SK-MEL-5 (cell line): ENCODE measurements around the gene MIPOL1. TPM values are rescaled to one million over a fixed set of nuclear protein-coding genes. Genes with fewer than 3 reads are reported as not detected.
"Not testable (repeated sequence)": the region's sequence is repeated elsewhere in the genome, so short reads cannot be mapped to it uniquely, and the experiment has no call there.

Source experiments
- DNase-seq: peaks from one replicate; pipeline ENCODE4 v3.0.0-alpha.2; 2016; ENCODE audit warnings: low read depth, low spot score
- in situ Hi-C: cut with HindIII; loops from 2 replicates; pipeline ENCODE4 v1.10.0; 2016; ENCODE audit warnings: low sequenced_read_pairs, high pct_unique_total_duplicates, low pct_unique_long_range_greater_than_20kb
- total RNA-seq: library from RNA; depleted of rRNA; stranded (reverse); fragments of >200 nt; shearing (Covaris generic); gene quantifications from 2 replicates; pipeline ENCODE4 v1.2.3, GENCODE V29; 2014

The MIPOL1 gene
- total RNA-seq, 1 experiment from 2014 or later, result 3.7 TPM

DNA sequence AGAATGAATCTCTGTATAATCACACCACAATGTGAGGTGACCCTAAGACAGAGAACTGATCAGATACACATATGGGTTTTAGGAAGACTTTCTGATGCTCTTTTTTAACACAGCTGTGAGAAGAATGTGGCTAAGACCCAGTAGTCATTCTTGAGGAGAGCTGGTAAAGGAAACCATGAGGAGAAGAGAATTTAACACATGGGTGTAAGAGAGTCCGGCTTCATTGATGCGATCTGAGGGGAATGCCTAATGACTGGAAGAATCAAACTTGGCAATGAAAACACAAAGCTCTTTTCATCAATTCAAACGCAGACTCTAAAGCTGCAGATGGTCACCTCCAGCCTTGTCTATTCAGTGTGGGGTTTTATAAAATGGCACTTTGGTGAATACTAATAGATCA, 318.0 kb downstream of the MIPOL1 start:
- no peak for DNase-seq
- in situ Hi-C loops, result no loop called here

DNA sequence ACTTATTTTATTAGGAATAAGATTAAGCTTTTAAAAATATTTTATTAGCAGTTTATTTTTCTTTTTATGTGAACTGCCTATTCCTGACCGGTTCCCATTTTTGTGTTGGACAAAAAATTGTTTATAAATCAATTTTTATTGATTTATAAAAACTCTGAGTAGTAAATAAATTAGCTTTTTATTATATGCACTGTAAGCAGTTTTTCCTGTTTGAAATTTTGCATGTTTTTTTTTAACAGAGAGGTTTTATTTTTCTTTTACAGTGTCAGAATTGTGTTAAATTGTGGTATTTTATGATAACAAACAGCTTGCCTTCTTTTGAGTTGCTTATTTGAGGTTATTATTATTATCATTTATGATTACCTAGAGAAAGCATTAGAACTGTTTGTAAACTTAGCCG, 329.3 kb downstream of the MIPOL1 start:
- DNase-seq, result no peak
- in situ Hi-C loops, result no loop called here

DNA sequence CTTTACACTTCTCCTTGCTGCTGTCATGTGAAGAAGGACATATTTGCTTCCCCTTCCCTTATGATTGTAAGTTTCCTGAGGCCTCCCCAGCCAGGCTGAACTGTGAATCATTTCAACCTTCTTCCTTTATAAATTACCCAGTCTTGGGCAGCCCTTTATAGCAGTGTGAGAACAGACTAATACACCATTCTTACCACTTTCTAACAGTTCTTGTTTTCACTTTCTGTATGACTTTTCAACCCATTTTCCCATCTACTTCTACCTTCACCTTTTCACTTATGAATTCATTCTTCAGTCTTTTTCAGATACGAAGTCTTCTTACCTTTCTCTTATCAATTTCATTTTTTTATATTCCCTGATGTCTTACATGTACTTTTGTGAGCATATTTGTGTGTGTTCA, 342.3 kb downstream of the MIPOL1 start:
- DNase-seq, result no peak
- in situ Hi-C loops, result no loop called here

DNA sequence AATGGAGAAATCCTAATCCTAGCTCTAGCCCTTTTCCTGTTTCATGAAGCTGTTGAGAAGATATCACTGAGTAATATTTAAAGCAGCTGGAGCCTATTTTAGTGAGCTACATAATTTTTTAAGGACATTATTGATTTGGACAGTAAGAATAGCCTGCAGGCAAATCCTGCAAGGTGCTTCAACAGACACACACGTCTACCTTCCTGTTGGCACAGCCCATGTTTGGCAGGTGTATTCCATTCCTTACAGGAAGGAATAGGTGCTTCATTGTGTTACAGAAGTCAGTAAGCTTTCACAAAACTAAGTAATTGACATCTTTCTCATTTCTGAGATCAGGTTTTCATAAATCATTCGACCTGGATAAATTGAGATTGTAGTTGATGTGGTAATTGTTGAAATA, 346.7 kb downstream of the MIPOL1 start:
- in situ Hi-C loops, result no loop called here

DNA sequence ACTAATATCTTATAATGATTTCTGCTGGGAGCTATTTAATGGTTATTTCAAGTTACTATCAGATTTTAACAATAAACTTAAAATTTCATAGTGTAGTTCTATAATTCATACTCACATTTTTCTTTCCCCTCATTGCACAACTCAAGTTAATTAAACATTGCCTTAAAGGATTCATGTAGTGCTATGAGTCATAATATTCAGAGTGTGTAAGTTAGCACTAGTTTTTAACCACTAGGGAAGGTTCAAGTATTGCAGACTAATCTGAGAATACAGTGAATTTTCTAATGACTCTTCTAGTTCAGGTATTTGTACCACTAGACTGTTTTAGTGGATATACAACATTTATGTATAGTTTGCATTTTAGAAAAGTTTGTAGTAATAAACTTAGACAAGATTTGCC, 347.4 kb downstream of the MIPOL1 start:
- in situ Hi-C loops, result no loop called here
- no peak for DNase-seq

More for the DNA sequence above, 346.7 kb downstream of the MIPOL1 start:
- no peak for DNase-seq

DNA sequence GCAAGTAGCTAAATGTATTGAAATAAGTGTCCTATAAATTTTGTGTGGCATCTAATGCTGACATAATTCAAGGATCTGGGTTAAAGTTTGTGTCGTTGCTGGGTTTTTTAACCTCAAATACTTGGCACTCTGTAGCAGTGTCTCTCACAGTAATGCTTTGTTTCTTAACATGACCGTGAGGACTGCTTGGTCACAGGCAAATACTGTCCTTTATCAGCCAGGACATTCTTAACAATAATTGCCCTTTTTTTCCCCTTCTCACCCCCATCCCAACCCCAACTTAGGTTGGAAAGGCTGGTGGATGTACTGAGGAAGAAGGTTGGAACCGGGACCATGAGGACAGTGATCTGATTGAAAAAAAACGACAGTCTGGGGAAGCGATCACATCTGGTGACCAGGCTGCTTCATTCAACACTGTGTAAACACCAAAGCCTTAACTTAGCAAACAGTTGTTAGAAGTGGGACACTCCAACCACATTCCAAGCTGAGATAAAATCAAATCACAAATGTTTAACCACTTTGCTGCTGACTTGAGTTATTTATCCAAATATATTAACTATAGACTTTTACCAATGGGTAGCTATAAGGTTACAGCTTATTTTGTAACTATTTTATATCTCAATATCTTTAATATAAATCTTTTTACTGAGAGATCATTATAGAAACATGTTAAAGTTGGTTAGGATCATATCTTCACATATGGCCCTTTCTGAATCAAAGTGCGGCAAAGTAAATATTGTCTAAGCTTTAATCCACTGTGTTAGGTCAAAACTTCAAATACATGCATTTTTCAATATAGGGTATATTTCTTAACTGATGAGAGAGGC, 349.1 kb downstream of the MIPOL1 start:
- no peak for DNase-seq
- in situ Hi-C loops, result no loop called here

DNA sequence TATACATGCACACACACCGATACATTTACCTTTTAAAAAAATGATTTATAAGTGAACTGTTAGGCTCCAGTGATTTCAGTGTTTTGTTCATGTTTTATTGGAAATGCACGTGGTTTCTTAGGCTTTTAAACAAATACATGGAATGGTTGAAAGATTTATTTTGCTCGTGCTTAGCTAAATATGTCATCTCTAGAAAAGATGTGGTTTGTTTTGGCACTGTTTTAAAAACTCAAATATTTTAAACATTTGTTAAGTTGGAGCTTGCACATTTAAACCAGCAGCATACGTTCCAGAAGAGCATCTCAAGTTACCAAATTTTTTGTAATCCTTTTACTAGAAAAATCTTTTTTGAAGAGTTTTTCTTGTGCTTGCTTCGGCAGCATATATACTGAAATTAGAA, 352.8 kb downstream of the MIPOL1 start:
- DNase-seq, result no peak
- in situ Hi-C loops, result no loop called here

DNA sequence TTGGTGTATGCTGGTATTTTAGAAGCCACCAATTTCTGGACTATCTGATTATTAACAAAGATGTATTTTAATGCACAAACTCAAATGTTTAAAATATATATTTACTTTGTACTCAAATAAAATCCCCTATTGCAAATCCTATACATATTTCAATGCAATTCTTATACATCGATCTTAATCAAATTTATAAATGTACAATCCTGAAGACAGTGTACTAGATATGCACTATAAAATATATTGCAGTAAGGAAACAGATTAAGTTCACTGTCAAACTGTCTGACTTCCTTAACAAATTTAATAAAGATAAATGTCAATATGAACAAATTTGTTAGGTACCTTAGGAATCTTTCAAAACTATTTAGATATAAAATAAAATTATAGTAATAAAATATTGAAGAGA, 353.4 kb downstream of the MIPOL1 start:
- in situ Hi-C loops, result no loop called here

DNA sequence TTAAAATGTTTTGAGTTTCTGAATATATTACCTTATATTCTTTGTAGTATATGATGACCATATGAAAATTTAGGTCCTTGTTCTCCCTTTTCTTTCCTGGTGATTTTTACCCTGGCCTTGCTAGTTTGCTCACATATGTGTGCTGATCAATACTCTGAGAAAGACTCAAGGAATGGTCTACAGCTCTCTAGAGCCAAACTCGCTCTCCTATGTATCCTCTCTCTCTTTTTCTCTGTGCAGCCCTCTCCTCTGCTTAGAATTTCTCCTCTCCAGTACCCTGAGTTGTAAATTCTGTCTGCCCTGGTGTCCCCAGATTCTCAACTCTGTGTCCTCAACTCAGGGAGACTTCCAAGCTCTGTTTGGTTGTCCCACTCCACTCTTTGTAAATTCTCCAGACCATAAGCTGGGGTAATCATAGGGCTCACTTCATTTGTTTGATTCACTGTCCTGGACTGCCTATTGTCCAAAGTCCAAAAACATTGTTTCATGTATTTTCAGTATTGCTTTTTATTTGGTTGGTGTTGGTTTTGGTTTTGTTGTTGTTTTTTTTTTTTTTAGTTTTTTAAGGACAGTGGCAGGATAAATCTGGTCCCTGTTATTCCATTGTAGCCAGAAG, 356.3 kb downstream of the MIPOL1 start:
- in situ Hi-C loops, result no loop called here
- DNase-seq, result no peak

More for the DNA sequence above, 353.4 kb downstream of the MIPOL1 start:
- no peak for DNase-seq

DNA sequence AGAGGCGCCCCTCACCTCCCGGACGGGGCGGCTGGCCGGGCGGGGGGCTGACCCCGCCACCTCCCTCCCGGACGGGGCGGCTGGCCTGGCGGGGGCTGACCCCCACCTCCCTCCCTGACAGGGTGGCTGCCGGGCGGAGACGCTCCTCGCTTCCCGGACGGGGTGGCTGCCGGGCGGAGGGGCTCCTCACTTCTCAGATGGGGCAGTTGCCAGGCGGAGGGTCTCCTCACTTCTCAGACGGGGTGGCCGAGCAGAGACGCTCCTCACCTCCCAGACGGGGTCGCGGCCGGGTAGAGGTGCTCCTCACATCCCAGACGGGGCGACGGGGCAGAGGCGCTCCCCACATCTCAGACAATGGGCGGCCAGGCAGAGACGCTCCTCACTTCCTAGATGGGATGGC, 357.9 kb downstream of the MIPOL1 start:
- in situ Hi-C loops, DNase-seq: not testable (repeated sequence)

DNA sequence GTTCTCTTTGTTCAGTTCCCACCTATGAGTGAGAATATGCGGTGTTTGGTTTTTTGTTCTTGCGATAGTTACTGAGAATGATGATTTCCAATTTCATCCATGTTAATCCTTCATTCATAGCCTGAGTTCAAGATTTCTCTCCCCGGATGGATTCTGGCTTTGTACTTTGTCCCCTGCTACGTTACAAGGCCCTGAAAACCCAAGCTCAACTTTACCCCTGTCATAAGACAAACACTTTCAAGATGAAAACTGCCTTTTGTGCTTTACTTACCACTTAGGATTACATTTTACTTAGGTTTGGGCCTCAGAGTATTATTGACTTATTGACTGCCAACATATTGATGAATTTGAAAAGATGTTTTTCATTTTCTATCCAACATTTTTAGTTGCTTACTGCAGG, 361.0 kb downstream of the MIPOL1 start:
- in situ Hi-C loops, result no loop called here
- no peak for DNase-seq

DNA sequence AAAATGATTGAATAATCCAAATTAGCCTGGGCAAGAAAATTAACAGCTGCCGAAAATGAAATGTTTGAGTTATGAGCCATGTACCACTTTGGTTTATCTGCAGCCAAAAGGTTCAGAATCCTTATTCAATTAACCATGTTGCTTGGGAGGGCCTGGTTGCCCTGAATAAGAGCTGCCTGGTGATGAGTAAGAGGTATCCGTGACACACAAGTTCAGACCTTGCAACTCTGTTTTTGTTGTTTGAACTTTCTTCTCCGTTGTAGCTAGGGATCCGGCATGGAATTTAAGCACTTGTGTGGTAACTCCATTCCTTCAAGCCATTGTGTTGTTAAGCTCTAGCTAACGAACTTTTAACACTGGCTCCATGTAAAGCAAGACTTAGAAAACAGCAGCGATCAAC, 361.6 kb downstream of the MIPOL1 start:
- in situ Hi-C loops, result no loop called here
- no peak for DNase-seq

DNA sequence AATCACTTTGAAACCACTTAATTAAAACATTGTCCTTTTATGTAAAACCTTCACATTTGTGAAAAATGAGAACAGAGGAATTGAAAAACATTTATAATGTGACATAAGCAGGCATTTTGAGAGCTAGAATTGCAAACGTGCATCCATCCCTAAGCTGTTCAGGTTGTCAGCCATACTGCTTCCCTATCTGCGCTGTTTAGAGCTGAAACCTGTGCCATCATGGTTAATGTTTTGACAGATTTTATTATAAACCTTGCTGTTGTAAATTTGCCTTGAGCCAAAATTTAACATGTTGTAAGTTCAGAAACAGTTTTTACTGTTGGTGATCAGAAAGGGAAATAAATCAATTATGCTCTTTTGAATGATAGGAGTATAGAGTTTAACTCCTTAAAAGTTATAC, 365.5 kb downstream of the MIPOL1 start:
- DNase-seq, result no peak
- in situ Hi-C loops, result no loop called here

DNA sequence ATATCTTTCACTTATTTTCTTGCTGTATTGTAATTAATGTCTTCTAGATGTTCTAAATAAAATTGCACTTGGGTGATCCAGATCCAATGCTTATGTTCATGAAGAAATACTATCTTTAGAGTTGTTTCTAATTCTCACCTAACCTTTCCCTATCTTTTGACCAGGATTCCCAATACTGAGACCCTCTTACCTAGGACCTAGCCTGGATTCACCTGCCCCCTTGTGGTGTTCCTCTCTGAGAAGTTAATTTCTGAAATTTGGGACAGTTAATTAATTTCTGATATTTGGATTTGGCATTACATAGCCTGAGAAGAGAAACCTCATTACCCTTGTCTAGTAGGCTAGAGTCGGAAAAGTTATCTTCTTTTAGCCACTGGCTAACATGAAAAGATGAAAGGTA, 367.8 kb downstream of the MIPOL1 start:
- DNase-seq, result no peak
- in situ Hi-C loops, result no loop called here

DNA sequence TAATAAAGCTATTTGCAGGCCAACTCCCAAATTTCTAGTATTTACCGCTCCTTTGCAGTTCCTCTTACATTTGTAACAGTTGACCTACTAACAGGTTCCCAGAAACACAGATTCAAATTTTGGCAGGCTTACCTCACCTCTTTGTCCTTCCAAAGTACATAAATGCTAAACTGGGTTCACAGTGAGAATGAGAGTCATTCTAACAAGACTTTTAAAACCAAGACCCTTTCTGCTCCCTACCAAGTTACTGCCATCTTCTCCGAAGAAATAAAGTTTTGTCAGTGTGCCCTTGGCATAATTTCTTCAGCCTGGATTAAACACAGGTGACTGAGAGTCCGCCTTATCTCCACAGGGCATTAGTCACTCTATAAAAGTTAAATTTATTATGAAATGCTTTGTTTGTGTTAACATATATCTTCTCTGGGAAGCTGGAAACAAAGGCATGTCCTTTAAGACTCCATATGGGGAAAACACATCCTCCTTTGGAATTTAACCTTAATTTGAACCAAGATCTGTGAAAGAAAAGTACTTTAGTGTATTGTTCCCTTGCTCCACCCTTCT, 369.2 kb downstream of the MIPOL1 start:
- no peak for DNase-seq

DNA sequence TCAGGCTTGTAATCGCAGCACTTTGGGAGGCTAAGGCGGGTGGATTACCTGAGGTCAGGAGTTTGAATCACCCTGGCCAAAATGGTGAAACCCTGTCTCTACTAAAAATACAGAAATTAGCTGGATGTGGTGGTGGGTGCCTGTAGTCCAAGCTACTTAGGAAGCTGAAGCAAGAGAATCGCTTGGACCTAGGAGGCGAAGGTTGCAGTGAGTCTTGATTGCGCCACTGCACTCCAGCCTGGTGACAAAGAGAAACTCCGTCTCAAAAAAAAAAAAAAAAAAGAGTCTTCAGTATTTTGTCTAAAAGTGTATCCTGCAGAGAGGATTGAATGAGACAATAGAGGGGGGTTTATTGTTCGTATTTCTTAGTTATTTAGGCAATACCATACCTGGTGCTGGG, 372.0 kb downstream of the MIPOL1 start:
- in situ Hi-C loops, result no loop called here
- DNase-seq, result no peak

More for the DNA sequence above, 369.2 kb downstream of the MIPOL1 start:
- in situ Hi-C loops, result no loop called here

DNA sequence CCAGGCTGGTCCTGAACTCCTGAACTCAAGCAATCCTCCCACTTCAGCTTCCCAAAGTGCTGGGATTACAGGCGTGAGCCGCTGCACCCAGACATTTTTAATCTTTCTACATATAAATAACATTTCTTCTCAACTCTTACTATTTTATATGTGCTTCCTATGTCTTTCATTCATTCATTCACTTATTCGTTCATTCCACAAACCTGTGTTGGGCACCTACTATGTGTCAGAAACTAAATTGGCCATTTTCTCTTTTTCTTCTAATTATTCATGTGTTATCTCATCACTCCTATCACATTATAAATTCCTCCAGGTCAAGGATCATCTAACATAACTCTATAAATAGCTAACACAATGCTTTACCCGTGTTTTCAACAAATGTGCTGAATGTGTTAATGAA, 373.7 kb downstream of the MIPOL1 start:
- in situ Hi-C loops, result no loop called here
- DNase-seq, result no peak

DNA sequence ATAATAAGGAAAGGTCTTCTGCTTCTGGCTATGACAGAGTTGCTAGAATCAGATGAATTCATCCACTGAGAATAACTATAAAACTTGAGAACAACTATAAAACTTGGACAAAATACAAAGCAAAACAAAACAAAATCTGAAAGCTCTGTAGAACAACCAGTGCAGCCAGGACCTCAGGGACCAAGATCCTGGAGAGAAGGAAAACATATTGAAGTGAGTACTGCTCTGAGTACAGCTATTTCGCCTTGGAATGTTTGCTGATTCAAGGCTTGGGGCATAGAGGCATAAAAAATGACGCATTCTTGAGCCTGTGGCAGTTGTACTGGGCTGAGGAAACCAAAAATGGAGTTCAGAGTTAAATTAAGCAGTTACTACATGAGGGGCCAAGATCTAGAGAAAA, 375.6 kb downstream of the MIPOL1 start:
- in situ Hi-C loops, result no loop called here
- no peak for DNase-seq

DNA sequence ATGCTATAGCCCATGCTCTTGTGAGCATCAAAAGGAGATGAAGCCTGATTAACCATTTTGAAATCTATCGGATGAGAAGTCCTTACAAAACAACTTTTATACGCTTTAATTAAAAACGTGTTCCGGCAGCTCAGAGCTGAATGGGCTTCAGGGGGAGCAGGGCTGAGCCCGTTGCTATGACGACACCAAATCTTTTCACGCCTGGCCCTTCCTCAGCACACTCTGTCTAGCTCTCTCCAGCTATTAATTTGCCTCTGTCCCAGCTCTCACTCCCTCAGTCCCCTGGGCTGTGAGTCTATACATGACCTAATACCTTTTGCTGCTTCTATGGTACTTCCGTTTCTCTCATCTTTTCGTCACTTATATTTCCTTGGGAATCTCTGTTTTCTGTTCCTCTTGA, 381.5 kb downstream of the MIPOL1 start:
- in situ Hi-C loops, result no loop called here
- DNase-seq, result no peak
